BE2C (cell line): Measurements from ENCODE around the gene USP17L28.
"Not testable (repeated sequence)": the region's sequence is repeated elsewhere in the genome, so short reads cannot be mapped to it uniquely, and the experiment has no call there.

Experiments
- DNase-seq: peaks from one replicate; pipeline ENCODE4 v3.0.0-alpha.2; 2020
- H3K27me3 ChIP-seq: fragments of 250-450 bp; sonication (Bioruptor Pico); 2 replicates; pipeline ENCODE4 v1.5.1; 2020; ENCODE audit warnings: mild to moderate bottlenecking
- H3K36me3 ChIP-seq: fragments of 250-450 bp; sonication (Bioruptor Pico); 2 replicates; pipeline ENCODE4 v1.5.1; 2020; ENCODE audit warnings: mild to moderate bottlenecking
- H3K4me1 ChIP-seq: fragments of 250-450 bp; sonication (Bioruptor Pico); 2 replicates; pipeline ENCODE4 v1.5.1; 2020
- H3K4me3 ChIP-seq: 2 replicates; pipeline ENCODE4 v1.5.1; 2011; ENCODE audit warnings: low read depth, low read length
- H3K9me3 ChIP-seq: fragments of 250-450 bp; sonication (Bioruptor Pico); 2 replicates; pipeline ENCODE4 v1.5.1; 2020
- TF ChIP-seq, protein P1 (sequence below): IDR thresholded peaks from 2 replicates; pipeline ENCODE4 v1.5.1; 2012; ENCODE audit warnings: mild to moderate bottlenecking, low read depth, low read length

USP17L28 gene

DNA sequence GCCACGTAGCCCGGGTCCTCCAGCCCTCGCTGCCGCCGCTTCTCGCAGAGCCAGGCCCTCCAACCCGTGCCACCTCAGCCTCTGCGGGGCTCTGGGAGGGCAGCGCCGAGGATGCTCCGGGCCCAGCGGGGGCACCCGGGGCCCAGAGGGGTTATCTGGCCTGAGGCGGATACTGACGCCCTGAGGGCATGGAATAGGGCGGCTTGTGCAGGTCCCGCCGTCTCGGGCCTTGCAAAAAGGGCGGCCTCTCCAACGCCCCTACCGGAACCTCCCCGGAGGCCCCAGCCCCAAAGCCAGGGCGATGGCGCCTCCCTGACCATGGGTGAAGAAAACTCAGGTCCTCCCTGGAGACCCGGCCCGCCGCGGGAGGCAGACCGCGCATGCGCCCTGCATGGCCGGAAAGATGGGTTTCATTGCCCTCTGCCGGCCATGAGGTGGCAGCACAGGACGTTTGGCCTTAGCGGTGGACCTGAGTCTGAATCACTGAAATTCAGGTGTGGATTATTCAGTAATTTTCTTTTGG lies 32.4 kb downstream of the USP17L28 start:
- peak overlapping the region; percentile 48 for H3K4me3 ChIP-seq
- not testable (repeated sequence) for H3K36me3 ChIP-seq, H3K4me1 ChIP-seq, H3K27me3 ChIP-seq, H3K9me3 ChIP-seq
- DNase-seq: peak; percentile 48
- TF ChIP-seq, protein P1, sequence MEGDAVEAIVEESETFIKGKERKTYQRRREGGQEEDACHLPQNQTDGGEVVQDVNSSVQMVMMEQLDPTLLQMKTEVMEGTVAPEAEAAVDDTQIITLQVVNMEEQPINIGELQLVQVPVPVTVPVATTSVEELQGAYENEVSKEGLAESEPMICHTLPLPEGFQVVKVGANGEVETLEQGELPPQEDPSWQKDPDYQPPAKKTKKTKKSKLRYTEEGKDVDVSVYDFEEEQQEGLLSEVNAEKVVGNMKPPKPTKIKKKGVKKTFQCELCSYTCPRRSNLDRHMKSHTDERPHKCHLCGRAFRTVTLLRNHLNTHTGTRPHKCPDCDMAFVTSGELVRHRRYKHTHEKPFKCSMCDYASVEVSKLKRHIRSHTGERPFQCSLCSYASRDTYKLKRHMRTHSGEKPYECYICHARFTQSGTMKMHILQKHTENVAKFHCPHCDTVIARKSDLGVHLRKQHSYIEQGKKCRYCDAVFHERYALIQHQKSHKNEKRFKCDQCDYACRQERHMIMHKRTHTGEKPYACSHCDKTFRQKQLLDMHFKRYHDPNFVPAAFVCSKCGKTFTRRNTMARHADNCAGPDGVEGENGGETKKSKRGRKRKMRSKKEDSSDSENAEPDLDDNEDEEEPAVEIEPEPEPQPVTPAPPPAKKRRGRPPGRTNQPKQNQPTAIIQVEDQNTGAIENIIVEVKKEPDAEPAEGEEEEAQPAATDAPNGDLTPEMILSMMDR: peak; percentile 27

- Histone ChIP-seq H3K9me3 (no peaks in the 10 kb centered on the region), H3K27me3 (no peaks in the 10 kb centered on the region), H3K4me1 (no peaks in the 10 kb centered on the region), H3K36me3 (no peaks in the 10 kb centered on the region), H3K4me3 (no peak overlapping the region)
- DNase-seq: no peak
- TF ChIP-seq, protein P1: no peak
Measured at GRCh38 chr4:9384126-9384525, 35.4 kb downstream of the USP17L28 start.

- H3K4me1 ChIP-seq, H3K4me3 ChIP-seq, H3K27me3 ChIP-seq, DNase-seq, H3K36me3 ChIP-seq, H3K9me3 ChIP-seq: not testable (repeated sequence)
Measured at GRCh38 chr4:9389001-9389400, 40.3 kb downstream of the USP17L28 start.
